Keratinocyte (primary cell): ENCODE measurements around the gene SMCHD1. TPM values are rescaled to one million over a fixed set of nuclear protein-coding genes. Genes with fewer than 3 reads are reported as not detected.

Source experiments
- DNase-seq: peaks from one replicate; pipeline ENCODE4 v3.0.0-alpha.2; 2011; ENCODE audit warnings: low read depth, missing footprints, low spot score
- FAIRE-seq: peaks from 2 replicates; lab custom pipeline; 2011; peaks lifted over from hg19 to GRCh38; lab: Jason Lieb, UNC
- H2AFZ ChIP-seq: 2 replicates; pipeline ENCODE4 v1.6.0; 2012; ENCODE audit warnings: low read length, control low read depth, inconsistent platforms; ENCODE audit not compliant: control insufficient read depth
- H3K27ac ChIP-seq: 2 replicates; pipeline ENCODE4 v1.5.1; 2011; ENCODE audit warnings: low read length; ENCODE audit not compliant: control insufficient read depth, insufficient read depth
- H3K27me3 ChIP-seq: 3 replicates; pipeline ENCODE4 v1.6.0; 2011; ENCODE audit warnings: low read length; ENCODE audit not compliant: control insufficient read depth, insufficient read depth; ENCODE audit errors: extremely low read depth
- H3K36me3 ChIP-seq, 2 experiments: 2 replicates in 1 of 2; 3 replicates in 1 of 2; pipeline ENCODE4 v1.5.1; 2011; ENCODE audit warnings: low read length in 2 of 2, mild to moderate bottlenecking in 1 of 2; ENCODE audit not compliant: control insufficient read depth in 2 of 2, insufficient read depth in 2 of 2; ENCODE audit errors: extremely low read depth in 1 of 2
- H3K4me1 ChIP-seq: 3 replicates; pipeline ENCODE4 v1.5.1; 2011; ENCODE audit warnings: low read length; ENCODE audit not compliant: control insufficient read depth, insufficient read depth; ENCODE audit errors: extremely low read depth
- H3K4me2 ChIP-seq: 3 replicates; pipeline ENCODE4 v1.6.0; 2011; ENCODE audit warnings: low read depth, low read length; ENCODE audit not compliant: control insufficient read depth, insufficient read depth; ENCODE audit errors: extremely low read depth
- H3K4me3 ChIP-seq, 3 experiments: fragments of 200-600 bp in 1 of 3; sonication (generic) in 1 of 3; 2 replicates in 2 of 3; 3 replicates in 1 of 3; pipeline ENCODE4 v1.5.1; 2011 to 2016; ENCODE audit warnings: low read length in 3 of 3, mild to moderate bottlenecking in 3 of 3, control low read depth in 2 of 3, inconsistent platforms in 1 of 3, low read depth in 1 of 3, mixed read lengths in 1 of 3, mixed run types in 1 of 3, moderate library complexity in 1 of 3; ENCODE audit not compliant: control insufficient read depth in 2 of 3, insufficient read depth in 2 of 3; ENCODE audit errors: extremely low read depth in 1 of 3
- H3K79me2 ChIP-seq: 2 replicates; pipeline ENCODE4 v1.6.0; 2012; ENCODE audit warnings: low read length; ENCODE audit not compliant: control insufficient read depth, insufficient read depth
- H3K9ac ChIP-seq: 3 replicates; pipeline ENCODE4 v1.6.0; 2011; ENCODE audit warnings: low read length; ENCODE audit not compliant: control insufficient read depth, insufficient read depth; ENCODE audit errors: extremely low read depth
- H3K9me1 ChIP-seq: 3 replicates; pipeline ENCODE4 v1.6.0; 2011; ENCODE audit warnings: low read length; ENCODE audit not compliant: control insufficient read depth, insufficient read depth; ENCODE audit errors: extremely low read depth
- H3K9me3 ChIP-seq: 2 replicates; pipeline ENCODE4 v1.5.1; 2012; ENCODE audit warnings: low read depth, low read length; ENCODE audit not compliant: control insufficient read depth
- H4K20me1 ChIP-seq: 3 replicates; pipeline ENCODE4 v1.6.0; 2011; ENCODE audit warnings: low read length; ENCODE audit not compliant: control insufficient read depth, insufficient read depth; ENCODE audit errors: extremely low read depth
- CTCF ChIP-seq, 3 experiments: IDR thresholded peaks in 1 of 3; conservative IDR thresholded peaks in 1 of 3; optimal IDR thresholded peaks in 1 of 3; 2 replicates in 2 of 3; 3 replicates in 1 of 3; pipeline versions ENCODE3 to v1.5.1; 2011; ENCODE audit warnings: low read length in 3 of 3, mild to moderate bottlenecking in 3 of 3, moderate library complexity in 2 of 3, control low read depth in 1 of 3, inconsistent platforms in 1 of 3; ENCODE audit not compliant: insufficient read depth in 2 of 3; ENCODE audit errors: extremely low read depth in 1 of 3
- EZH2 ChIP-seq: IDR thresholded peaks from one replicate; pipeline ENCODE4 v1.6.1; 2012; ENCODE audit warnings: inconsistent platforms, mild to moderate bottlenecking, low read length, moderate library complexity
- dilution Hi-C: fragments of 300-500 bp; cut with MboI; formaldehyde crosslinking; loops from one replicate; pipeline ENCODE4 v1.7.0; 2020; ENCODE audit warnings: low sequenced_read_pairs; ENCODE audit not compliant: extremely low pct_ligation_motif_present
- polyA plus RNA-seq, 5 experiments: library from polyadenylated mRNA; depleted of rRNA in 3 of 5; stranded (reverse) in 3 of 5; stranded (forward) in 1 of 5; unstranded in 1 of 5; fragments of >200 nt; gene quantifications; 1 replicate in 1 of 5; 2 replicates in 3 of 5; 3 replicates in 1 of 5; pipeline versions ENCODE4 v1.2.1 to v1.2.3, GENCODE V29; 2011 to 2012; ENCODE audit warnings: missing spikeins in 2 of 5, low read depth in 1 of 5, low replicate concordance in 1 of 5

Gene SMCHD1
- polyA plus RNA-seq, 1 donor (not counting 4 experiments of a cell fraction or from before 2014, with no cell fraction given) = 18.5 TPM

GRCh38 chr18:2692508-2692907 is 37.0 kb downstream of the SMCHD1 start:
- TF ChIP-seq EZH2 (no peak), CTCF (optimal IDR thresholded peaks at IDR 0.05 in 1 of 3, IDR thresholded peaks at IDR 0.05 in 1 of 3, conservative IDR thresholded peaks at IDR 0.05 in 1 of 3; ENCODE audit: extremely low read depth in 1 of 3, insufficient read depth in 2 of 3, low read length in 3 of 3) (no peak)
- H3K9ac ChIP-seq = no peak overlapping the region
- no peak overlapping the region for H3K27ac ChIP-seq
- H3K36me3 ChIP-seq = peaks cover 4 to 12% of the 10 kb centered on the region in 2 experiments
- no peaks in the 10 kb centered on the region for H4K20me1 ChIP-seq
- no peaks in the 10 kb centered on the region for H3K4me1 ChIP-seq
- no peak for DNase-seq
- H3K4me2 ChIP-seq = no peak overlapping the region
- H3K9me3 ChIP-seq = no peaks in the 10 kb centered on the region
- no peak overlapping the region for H2AFZ ChIP-seq
- dilution Hi-C loops = no loop called here
- no peaks in the 10 kb centered on the region for H3K79me2 ChIP-seq
- H3K4me3 ChIP-seq = no peak overlapping the region
- H3K9me1 ChIP-seq = no peaks in the 10 kb centered on the region
- FAIRE-seq = no peak
- no peaks in the 10 kb centered on the region for H3K27me3 ChIP-seq

DNA sequence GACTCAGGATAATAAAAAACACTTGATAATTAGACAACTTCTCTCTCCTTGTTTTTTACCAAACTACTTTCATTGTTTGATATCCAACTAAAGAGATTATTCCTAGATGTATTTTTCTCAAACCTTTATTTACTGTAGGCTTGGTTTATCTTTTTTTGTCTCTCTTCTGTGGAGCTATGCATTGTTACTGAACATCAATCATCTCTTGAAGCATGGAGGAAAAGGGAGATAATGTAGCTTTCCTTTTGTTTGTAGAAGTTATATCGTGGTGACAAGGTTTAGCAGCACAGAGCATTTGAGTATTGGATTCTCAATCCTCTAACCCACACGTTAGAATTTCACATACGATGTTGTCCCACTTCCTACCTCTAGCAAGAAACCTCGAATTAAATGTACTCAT is 41.7 kb downstream of the SMCHD1 start:
- Histone ChIP-seq H3K9me3 (no peaks in the 10 kb centered on the region), H3K79me2 (no peaks in the 10 kb centered on the region), H3K4me2 (no peak overlapping the region), H3K36me3 (peaks cover 6 to 9% of the 10 kb centered on the region in 2 experiments), H2AFZ (no peak overlapping the region), H3K4me1 (no peaks in the 10 kb centered on the region), H3K4me3 (no peak overlapping the region), H4K20me1 (no peaks in the 10 kb centered on the region), H3K9ac (no peak overlapping the region), H3K9me1 (no peaks in the 10 kb centered on the region), H3K27me3 (no peaks in the 10 kb centered on the region), H3K27ac (no peak overlapping the region)
- DNase-seq = no peak
- no peak for TF ChIP-seq EZH2
- TF ChIP-seq CTCF (optimal IDR thresholded peaks at IDR 0.05 in 1 of 3, IDR thresholded peaks at IDR 0.05 in 1 of 3, conservative IDR thresholded peaks at IDR 0.05 in 1 of 3; ENCODE audit: extremely low read depth in 1 of 3, insufficient read depth in 2 of 3, low read length in 3 of 3) = no peak
- FAIRE-seq = no peak
- dilution Hi-C loops = no loop called here
